ENCODE measurements around the gene BPIFB3.

DNA sequence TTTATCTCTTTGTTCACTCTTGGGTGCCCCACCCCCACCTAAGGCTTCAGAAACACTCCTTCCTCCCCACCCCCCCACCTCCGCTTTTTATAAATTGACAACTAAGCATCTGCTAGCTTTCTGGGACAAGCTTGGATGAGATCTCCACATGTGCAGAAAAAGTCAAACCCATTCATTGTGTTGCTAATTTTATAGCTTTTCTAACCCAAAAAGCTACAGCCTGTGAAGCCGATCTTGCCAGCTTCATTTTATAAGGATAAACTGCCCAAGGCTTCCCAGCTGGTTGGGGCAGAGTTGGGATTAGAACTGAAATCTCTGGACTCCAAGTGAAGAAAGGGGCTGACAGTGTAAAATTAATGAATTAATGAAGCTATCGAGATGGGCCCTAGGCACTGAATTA, 49.9 kb downstream of the BPIFB3 start:
- no peak for TF ChIP-seq ZNF207 (IDR thresholded peaks at IDR 0.05; ENCODE audit: borderline replicate concordance)
- TF ChIP-seq SUZ12 (IDR thresholded peaks at IDR 0.05; ENCODE audit: low read depth, low read length): no peak
- TF ChIP-seq, protein P1, sequence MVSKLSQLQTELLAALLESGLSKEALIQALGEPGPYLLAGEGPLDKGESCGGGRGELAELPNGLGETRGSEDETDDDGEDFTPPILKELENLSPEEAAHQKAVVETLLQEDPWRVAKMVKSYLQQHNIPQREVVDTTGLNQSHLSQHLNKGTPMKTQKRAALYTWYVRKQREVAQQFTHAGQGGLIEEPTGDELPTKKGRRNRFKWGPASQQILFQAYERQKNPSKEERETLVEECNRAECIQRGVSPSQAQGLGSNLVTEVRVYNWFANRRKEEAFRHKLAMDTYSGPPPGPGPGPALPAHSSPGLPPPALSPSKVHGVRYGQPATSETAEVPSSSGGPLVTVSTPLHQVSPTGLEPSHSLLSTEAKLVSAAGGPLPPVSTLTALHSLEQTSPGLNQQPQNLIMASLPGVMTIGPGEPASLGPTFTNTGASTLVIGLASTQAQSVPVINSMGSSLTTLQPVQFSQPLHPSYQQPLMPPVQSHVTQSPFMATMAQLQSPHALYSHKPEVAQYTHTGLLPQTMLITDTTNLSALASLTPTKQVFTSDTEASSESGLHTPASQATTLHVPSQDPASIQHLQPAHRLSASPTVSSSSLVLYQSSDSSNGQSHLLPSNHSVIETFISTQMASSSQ (IDR thresholded peaks at IDR 0.05; ENCODE audit: low read depth): no peak
- TF ChIP-seq, protein P1 (CRISPR knock-in tag; IDR thresholded peaks at IDR 0.05; ENCODE audit: borderline replicate concordance): no peak
- TF ChIP-seq POLR2A (IDR thresholded peaks at IDR 0.05; ENCODE audit: insufficient read depth in 1 of 2, low read depth in 2 of 2, low read length in 2 of 2): no peak
- no peak for TF ChIP-seq FOXK2 (IDR thresholded peaks at IDR 0.05)
- no peak for TF ChIP-seq RFX5 (IDR thresholded peaks at IDR 0.05; ENCODE audit: low read depth, low read length)
- no peak for TF ChIP-seq TP53 (CRISPR knock-in tag; conservative IDR thresholded peaks at IDR 0.05)
- TF ChIP-seq HDAC1 (CRISPR knock-in tag; IDR thresholded peaks at IDR 0.05): no peak
- TF ChIP-seq EZH2 (conservative IDR thresholded peaks at IDR 0.05; ENCODE audit: low read depth, low read length): no peak
- TF ChIP-seq MAFF (IDR thresholded peaks at IDR 0.05; ENCODE audit: low read depth, low read length): no peak
- TF ChIP-seq MAX (IDR thresholded peaks at IDR 0.05): no peak
- no peak for TF ChIP-seq GATAD1 (CRISPR knock-in tag; IDR thresholded peaks at IDR 0.05)
- no peak for TF ChIP-seq SMAD1 (CRISPR knock-in tag; IDR thresholded peaks at IDR 0.05; ENCODE audit: borderline replicate concordance, low read depth)
